H1 (cell line): ENCODE results near the gene CCDC78. TPM values are rescaled to one million over a fixed set of nuclear protein-coding genes. Genes with fewer than 3 reads are reported as not detected.

Experiments used
- CTCF ChIA-PET: fragments of 300-600 bp; sonication (Branson Sonifier 250); formaldehyde crosslinking; loops from one replicate; lab custom pipeline; 2021; ENCODE audit not compliant: partially characterized antibody; lab: Charles Lee
- POLR2A ChIA-PET: fragments of 300-600 bp; sonication (Branson Sonifier 250); formaldehyde crosslinking; loops from one replicate; lab custom pipeline; 2021; ENCODE audit warnings: inconsistent platforms; ENCODE audit not compliant: partially characterized antibody; lab: Charles Lee
- DNase-seq, 2 experiments: peaks; one replicate each; pipeline versions ENCODE4 v3.0.0 to v3.0.0-alpha.2; 2010 to 2022; ENCODE audit warnings: low spot score in 2 of 2, low read depth in 1 of 2, mixed read lengths in 1 of 2
- FAIRE-seq: peaks from 2 replicates; lab custom pipeline; 2011; peaks lifted over from hg19 to GRCh38; lab: Jason Lieb, UNC
- H2AFZ ChIP-seq: 2 replicates; pipeline ENCODE4 v1.8.1; 2012; ENCODE audit warnings: low read length, inconsistent platforms
- H2AK5ac ChIP-seq: 2 replicates; pipeline ENCODE4 v1.6.1; 2013; ENCODE audit warnings: low read depth, low read length
- H2BK120ac ChIP-seq: replicated peaks from 2 replicates; pipeline ENCODE3; 2013; ENCODE audit warnings: low read depth, low read length, inconsistent platforms
- H2BK12ac ChIP-seq: 2 replicates; pipeline ENCODE4 v1.6.1; 2013; ENCODE audit warnings: low read depth, low read length
- H2BK15ac ChIP-seq: 2 replicates; pipeline ENCODE4 v1.6.1; 2013; ENCODE audit warnings: low read length
- H2BK20ac ChIP-seq: 2 replicates; pipeline ENCODE4 v1.6.1; 2013; ENCODE audit warnings: low read length
- H2BK5ac ChIP-seq: 2 replicates; pipeline ENCODE4 v1.6.1; 2013; ENCODE audit warnings: low read depth, low read length
- H3K14ac ChIP-seq: 2 replicates; pipeline ENCODE4 v1.6.1; 2013; ENCODE audit warnings: inconsistent platforms; ENCODE audit not compliant: insufficient read length
- H3K18ac ChIP-seq: 2 replicates; pipeline ENCODE4 v1.6.1; 2013; ENCODE audit warnings: low read length; ENCODE audit errors: extremely low read depth
- H3K23ac ChIP-seq: 2 replicates; pipeline ENCODE4 v1.6.1; 2013; ENCODE audit warnings: inconsistent platforms; ENCODE audit not compliant: insufficient read length
- H3K23me2 ChIP-seq: 2 replicates; pipeline ENCODE4 v1.6.1; 2013; ENCODE audit warnings: low read depth, low read length
- H3K27ac ChIP-seq: 2 replicates; pipeline ENCODE4 v1.6.1; 2011; ENCODE audit warnings: low read depth, low read length, inconsistent platforms
- H3K27me3 ChIP-seq, 4 experiments: replicated peaks in 1 of 4; 1 replicate in 1 of 4; 2 replicates in 3 of 4; pipeline versions ENCODE4 v1.6.1 to v1.8.1; 2011 to 2013; ENCODE audit warnings: low read length in 3 of 4, mild to moderate bottlenecking in 3 of 4, inconsistent platforms in 2 of 4, mixed read lengths in 2 of 4, moderate library complexity in 1 of 4; ENCODE audit not compliant: control insufficient read depth in 3 of 4, insufficient read depth in 3 of 4; ENCODE audit errors: extremely low read depth in 1 of 4
- H3K36me3 ChIP-seq, 4 experiments: 2 replicates each; pipeline versions ENCODE4 v1.6.1 to v1.8.1; 2011 to 2013; ENCODE audit warnings: mild to moderate bottlenecking in 4 of 4, low read length in 3 of 4, moderate library complexity in 2 of 4, control low read depth in 1 of 4, inconsistent platforms in 1 of 4; ENCODE audit not compliant: insufficient read depth in 4 of 4, control insufficient read depth in 2 of 4
- H3K4ac ChIP-seq: replicated peaks from 2 replicates; pipeline ENCODE3; 2013; ENCODE audit warnings: low read length, low read depth, mixed read lengths, inconsistent platforms; ENCODE audit not compliant: insufficient read length
- H3K4me1 ChIP-seq, 4 experiments: replicated peaks in 1 of 4; 1 replicate in 1 of 4; 2 replicates in 3 of 4; pipeline versions ENCODE4 v1.6.1 to v1.8.1; 2011 to 2013; ENCODE audit warnings: low read length in 3 of 4, inconsistent platforms in 2 of 4, mixed read lengths in 1 of 4; ENCODE audit not compliant: insufficient read depth in 4 of 4, control insufficient read depth in 3 of 4
- H3K4me2 ChIP-seq, 2 experiments: 2 replicates each; pipeline versions ENCODE4 v1.6.1 to v1.8.1; 2011 to 2013; ENCODE audit warnings: low read depth in 2 of 2, low read length in 2 of 2, control low read depth in 1 of 2, inconsistent platforms in 1 of 2, mild to moderate bottlenecking in 1 of 2; ENCODE audit not compliant: insufficient read depth in 1 of 2
- H3K4me3 ChIP-seq, 4 experiments: fragments of 200-600, 300-600 bp in 1 of 4; sonication (generic), shearing (Covaris generic), sonication (Bioruptor Twin) in 1 of 4; 2 replicates each; pipeline versions ENCODE4 v1.5.1 to v1.8.1; 2011 to 2016; ENCODE audit warnings: low read length in 4 of 4, low read depth in 3 of 4, control low read depth in 2 of 4, inconsistent platforms in 2 of 4, mild to moderate bottlenecking in 2 of 4, mixed read lengths in 1 of 4, moderate library complexity in 1 of 4; ENCODE audit not compliant: insufficient read depth in 2 of 4; ENCODE audit errors: extremely low read depth in 1 of 4
- H3K56ac ChIP-seq: replicated peaks from 2 replicates; pipeline ENCODE3; 2013; ENCODE audit warnings: low read depth, mild to moderate bottlenecking, mixed read lengths, low read length, inconsistent platforms; ENCODE audit not compliant: insufficient read length
- H3K79me1 ChIP-seq: 2 replicates; pipeline ENCODE4 v1.6.1; 2013; ENCODE audit warnings: low read depth, low read length, control low read depth
- H3K79me2 ChIP-seq, 2 experiments: 2 replicates each; pipeline versions ENCODE4 v1.6.1 to v1.8.1; 2012 to 2013; ENCODE audit warnings: low read length in 2 of 2, mild to moderate bottlenecking in 2 of 2, inconsistent platforms in 1 of 2; ENCODE audit not compliant: insufficient read depth in 2 of 2, control insufficient read depth in 1 of 2
- H3K9ac ChIP-seq, 4 experiments: replicated peaks in 1 of 4; 1 replicate in 1 of 4; 2 replicates in 3 of 4; pipeline versions ENCODE4 v1.6.1 to v1.8.1; 2011 to 2013; ENCODE audit warnings: low read depth in 3 of 4, low read length in 3 of 4, control low read depth in 2 of 4, mild to moderate bottlenecking in 2 of 4, moderate library complexity in 2 of 4, inconsistent platforms in 1 of 4; ENCODE audit errors: extremely low read depth in 1 of 4
- H3K9me3 ChIP-seq, 2 experiments: 2 replicates each; pipeline versions ENCODE4 v1.6.1 to v1.8.1; 2012 to 2013; ENCODE audit warnings: mild to moderate bottlenecking in 2 of 2, moderate library complexity in 2 of 2, control low read depth in 1 of 2, inconsistent platforms in 1 of 2, low read depth in 1 of 2, low read length in 1 of 2, mixed read lengths in 1 of 2; ENCODE audit not compliant: insufficient read depth in 2 of 2
- H4K20me1 ChIP-seq, 2 experiments: replicated peaks in 1 of 2; 2 replicates each; pipeline versions ENCODE3 to v1.8.1; 2011 to 2013; ENCODE audit warnings: inconsistent platforms in 2 of 2, low read length in 2 of 2, mild to moderate bottlenecking in 1 of 2; ENCODE audit not compliant: insufficient read depth in 2 of 2, control insufficient read depth in 1 of 2
- H4K5ac ChIP-seq: 2 replicates; pipeline ENCODE4 v1.6.1; 2013; ENCODE audit warnings: low read length, low read depth, mixed read lengths, inconsistent platforms; ENCODE audit not compliant: insufficient read length
- H4K8ac ChIP-seq: 2 replicates; pipeline ENCODE4 v1.8.0; 2013; ENCODE audit warnings: mild to moderate bottlenecking, moderate library complexity, low read length, inconsistent platforms; ENCODE audit not compliant: insufficient read depth; ENCODE audit errors: extremely low read depth
- H4K91ac ChIP-seq: replicated peaks from 2 replicates; pipeline ENCODE3; 2013; ENCODE audit warnings: low read length, mixed read lengths, inconsistent platforms; ENCODE audit not compliant: insufficient read length
- ASH2L ChIP-seq: fragments of 200-600, 300-600 bp; sonication (generic); IDR thresholded peaks from one replicate; pipeline ENCODE4 v1.7.1; 2017; ENCODE audit warnings: low read length
- ATF3 ChIP-seq: IDR thresholded peaks from 2 replicates; pipeline ENCODE4 v1.6.1; 2011; ENCODE audit warnings: low read depth, mild to moderate bottlenecking, low read length; ENCODE audit not compliant: insufficient read depth
- CHD2 ChIP-seq: IDR thresholded peaks from 2 replicates; pipeline ENCODE4 v1.6.1; 2012; ENCODE audit warnings: low read length, improper control_type of control experiment
- RBBP5 ChIP-seq: IDR thresholded peaks from 2 replicates; pipeline ENCODE4 v1.7.1; 2012; ENCODE audit warnings: low read depth, mild to moderate bottlenecking, inconsistent platforms, low read length, moderate library complexity, borderline replicate concordance
- TBP ChIP-seq: IDR thresholded peaks from 2 replicates; pipeline ENCODE4 v1.6.1; 2011; ENCODE audit warnings: low read depth, low read length, improper control_type of control experiment
- WGBS, 2 experiments: shearing (Covaris generic) in 1 of 2; methylation state at CpG; one replicate each; pipeline versions ENCODE4 v1.1.6 to v1.1.7; 2013 to 2015; ENCODE audit warnings: low lambda C conversion rate in 2 of 2, mixed read lengths in 2 of 2, inconsistent platforms in 1 of 2, low coverage in 1 of 2, missing lambda C conversion rate in 1 of 2; ENCODE audit not compliant: insufficient replicate concordance in 2 of 2, insufficient coverage in 1 of 2, insufficient read length in 1 of 2; ENCODE audit errors: extremely low coverage in 1 of 2, missing lambda C conversion rate in 1 of 2; 5-methylcytosine and 5-hydroxymethylcytosine counted together
- long read RNA-seq, 2 experiments: library from RNA in 1 of 2; library from capped mRNA in 1 of 2; stranded (forward); transcript quantifications; one replicate each; pipeline ENCODE4 v2.0.0, GENCODE V29; 2021; ENCODE audit warnings: inconsistent platforms in 1 of 2
- polyA minus RNA-seq, 3 experiments: library from RNA; depleted of rRNA, polyadenylated mRNA; stranded (reverse); fragments of >200 nt; gene quantifications; 1 replicate in 2 of 3; 2 replicates in 1 of 3; pipeline ENCODE4 v1.2.3, GENCODE V29; 2011
- polyA plus RNA-seq, 7 experiments: library from polyadenylated mRNA; depleted of rRNA in 3 of 7; stranded (reverse) in 5 of 7; unstranded in 2 of 7; fragments of >200 nt in 5 of 7; fragments of 200-250 nt in 2 of 7; gene quantifications; 1 replicate in 5 of 7; 2 replicates in 1 of 7; 4 replicates in 1 of 7; pipeline versions ENCODE4 v1.2.1 to v1.2.3, GENCODE V29; 2011 to 2013; ENCODE audit warnings: missing spikeins in 2 of 7, mixed read lengths in 2 of 7
- total RNA-seq: library from RNA; stranded (reverse); fragmentation: NEBNext Ultra II Directional; extraction: Animal tissue kit (Norgen Biotek cat#: 25700); gene quantifications from 2 replicates; pipeline ENCODE4 v1.2.1, GENCODE V29; 2021
- TF ChIP-seq, protein P1 (sequence below): IDR thresholded peaks from 2 replicates; pipeline ENCODE4 v1.6.1; 2012; ENCODE audit warnings: inconsistent platforms

The CCDC78 gene
- total RNA-seq (8.2 and 8.5 TPM in 2 replicates), polyA plus RNA-seq (2011; rRNA removed) (7.1 and 10.9 TPM in 2 replicates), polyA minus RNA-seq (2011; rRNA and poly(A)+ RNA removed) (1.3 and 1.4 TPM in 2 replicates)
- polyA plus RNA-seq (2011; cell fraction: cytosol; rRNA removed): 9.8 TPM
- 90.1 TPM for polyA plus RNA-seq (2011; cell fraction: nucleus; rRNA removed)
- polyA plus RNA-seq (2012, experiment 1 of 2): 7.2 to 12.1 TPM (median 10.1 TPM) in 4 replicates
- polyA plus RNA-seq (2012, experiment 2 of 2): 4.7 TPM
- 6.5 TPM for polyA plus RNA-seq (2013, experiment 1 of 2)
- 6.2 TPM for polyA plus RNA-seq (2013, experiment 2 of 2)
- polyA minus RNA-seq (2011; cell fraction: cytosol; rRNA and poly(A)+ RNA removed): 2.9 TPM
- polyA minus RNA-seq (2011; cell fraction: nucleus; rRNA and poly(A)+ RNA removed): 14.3 TPM
- long read RNA-seq, experiment 1: 0 reads
- long read RNA-seq, experiment 2, partial matches to known transcripts: 1 of 1 reads
- long read RNA-seq, experiment 2, other reads (novel, unspliced or antisense): 0 of 1 reads

DNA sequence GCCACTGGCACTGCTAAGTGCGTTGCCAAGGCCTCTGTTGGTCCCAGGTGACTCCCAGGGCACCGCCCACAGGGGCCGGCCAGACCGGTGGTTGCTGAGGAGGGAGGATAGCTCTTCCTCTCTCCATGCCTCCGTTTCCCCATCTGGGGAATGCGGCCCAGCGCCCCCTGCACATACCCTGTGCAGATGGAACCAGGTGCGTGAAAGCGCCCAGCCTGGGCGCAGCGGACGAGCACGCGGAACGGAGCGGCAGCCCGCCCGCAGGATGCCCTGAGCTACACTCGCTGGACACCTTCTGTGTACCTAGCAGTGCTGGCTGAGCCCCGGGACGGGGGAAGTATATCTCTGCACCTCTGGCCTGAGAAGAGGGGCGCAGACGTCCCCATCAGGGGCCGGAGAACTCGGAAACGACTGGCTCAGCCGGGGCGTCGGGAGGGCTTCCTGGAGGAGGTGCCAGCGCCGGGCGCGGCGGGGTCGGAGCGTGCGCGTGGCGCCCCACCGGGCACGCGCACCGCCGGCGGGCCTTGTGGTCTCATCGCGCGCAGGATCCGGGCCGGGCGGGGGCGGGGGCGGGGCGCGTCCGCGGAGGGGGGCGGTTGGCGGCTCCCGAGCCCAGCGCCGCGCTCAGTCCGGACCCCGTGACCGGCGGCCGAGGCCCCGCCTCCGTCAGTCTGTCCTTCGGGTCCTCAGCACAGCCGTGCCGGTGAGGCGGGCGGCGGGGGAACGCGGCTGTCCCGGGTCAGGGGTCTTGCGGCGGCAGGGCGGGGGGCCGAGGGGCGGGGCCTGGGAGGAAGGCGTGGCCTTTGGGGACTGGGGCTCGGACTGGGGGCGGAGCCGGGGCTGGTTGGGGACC is at the start of gene CCDC78, which contains the start of gene HAGHL:
CCDC78 (minus strand) TSS at position 6 of the 853 bp plus-strand sequence. CDS start 76 bp downstream, outside the sequence.
HAGHL (plus strand) TSS at position 669 of the 853 bp plus-strand sequence. CDS start 404 bp downstream, outside the sequence.
- FAIRE-seq (no peak), DNase-seq (peak in 1 of 2 experiments; percentile 91)
- Histone ChIP-seq H3K23ac (no peak within 1 kb of the TSS), H4K91ac (peak within 1 kb of the TSS; percentile 93), H4K8ac (peak within 1 kb of the TSS; percentile 68), H3K9ac (peak within 1 kb of the TSS in 2 of 4 experiments; percentile 22 to 37; a peak in 4 of 7 replicates), H3K9me3 (no peaks in the 10 kb centered on the region; a peak in 1 of 4 replicates), H3K4me2 (peak within 1 kb of the TSS; percentile 93 to 99), H2BK15ac (peak within 1 kb of the TSS; percentile 81; the same call in 1 of the 2 replicates), H2AK5ac (0 out of 2 replicates have a peak within 1 kb of the TSS, but pooled peaks have one; percentile 75), H3K36me3 (peaks cover 0 to 6% (median 0%) of the 10 kb centered on the region in 4 experiments; a peak in 1 of 8 replicates), H3K23me2 (peaks cover 19% of the 10 kb centered on the region; the same call in 1 of the 2 replicates), H2BK120ac (no peak within 1 kb of the TSS), H3K4ac (peak within 1 kb of the TSS; percentile 99), H3K4me1 (peaks cover 0 to 14% (median 8%) of the 10 kb centered on the region in 4 experiments; a peak in 5 of 7 replicates), H4K5ac (peak within 1 kb of the TSS; percentile 24), H3K56ac (peak within 1 kb of the TSS; percentile 16), H3K79me2 (no peaks in the 10 kb centered on the region), H3K27me3 (peaks cover 0 to 16% (median 5%) of the 10 kb centered on the region in 4 experiments; a peak in 4 of 7 replicates), H3K79me1 (no peaks in the 10 kb centered on the region), H4K20me1 (peaks cover 3 to 12% of the 10 kb centered on the region in 2 experiments), H2BK5ac (0 out of 2 replicates have a peak within 1 kb of the TSS, but pooled peaks have one; percentile 24), H2AFZ (peak within 1 kb of the TSS; percentile 10; the same call in 1 of the 2 replicates), H3K18ac (peak within 1 kb of the TSS; percentile 71), H3K14ac (peak within 1 kb of the TSS; percentile 63), H3K4me3 (peak within 1 kb of the TSS; percentile 33 to 83 (median 52)), H2BK12ac (peak within 1 kb of the TSS; percentile 68; the same call in 1 of the 2 replicates), H2BK20ac (0 out of 2 replicates have a peak within 1 kb of the TSS, but pooled peaks have one; percentile 80), H3K27ac (peak within 1 kb of the TSS; percentile 3; the same call in 1 of the 2 replicates)
- 2% methylated on average over 58 of the region's 88 CpGs; no CpG with 5 or more reads in 1 of the 2 experiments for WGBS, 2 experiments
- ChIA-PET POLR2A (interaction anchor here (0.8 to 23.0 kb wide), 15 partner anchors 0 to 77 kb away, joined by 3 to 353 read pairs (median 5); partner anchors contain the start of genes ANTKMT, CCDC78, CHTF18 and CIAO3), CTCF (interaction anchor here (0.9 to 35.8 kb wide), 5 partner anchors 10 to 329 kb away, joined by 3 to 977 read pairs (median 424); partner anchors contain the start of genes ANTKMT, CCDC78, CHTF18 and CIAO3)
- TF ChIP-seq, protein P1, sequence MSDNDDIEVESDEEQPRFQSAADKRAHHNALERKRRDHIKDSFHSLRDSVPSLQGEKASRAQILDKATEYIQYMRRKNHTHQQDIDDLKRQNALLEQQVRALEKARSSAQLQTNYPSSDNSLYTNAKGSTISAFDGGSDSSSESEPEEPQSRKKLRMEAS: peak; percentile 55
- TF ChIP-seq ATF3 (no peak), CHD2 (no peak), RBBP5 (no peak), ASH2L (peak; percentile 17), TBP (peak; percentile 35; the same call in 1 of the 2 replicates)
